Gastroesophageal sphincter (tissue), 4 donors: ENCODE results near the gene MRPS7. TPM values are rescaled to one million over a fixed set of nuclear protein-coding genes. Genes with fewer than 3 reads are reported as not detected.
"Not testable (repeated sequence)": the region's sequence is repeated elsewhere in the genome, so short reads cannot be mapped to it uniquely, and the experiment has no call there.

Experiments
- ATAC-seq: fragments of 150-250 bp; one replicate; pipeline ENCODE4 v1.9.1; 2016; ENCODE audit warnings: mild to moderate bottlenecking, moderate library complexity
- H3K27ac ChIP-seq, 4 donors: fragments of 200-600 bp; sonication (generic) in 3 of 4; 1 replicate in 3 of 4; 2 replicates in 1 of 4; pipeline ENCODE4 v1.5.1; 2016 to 2019
- H3K27me3 ChIP-seq: fragments of 200-600 bp; sonication (generic); one replicate; pipeline ENCODE4 v1.5.1; 2019
- H3K36me3 ChIP-seq, 2 donors: fragments of 200-600 bp; sonication (generic); one replicate each; pipeline ENCODE4 v1.5.1; 2019; ENCODE audit warnings: control low read depth in 1 of 2
- H3K4me1 ChIP-seq, 3 donors: fragments of 200-600 bp; sonication (generic); 1 replicate in 2 of 3; 2 replicates in 1 of 3; pipeline ENCODE4 v1.5.1; 2016 to 2019; ENCODE audit warnings: control low read depth in 2 of 3
- H3K4me3 ChIP-seq, 2 donors: fragments of 200-600 bp; sonication (generic); one replicate each; pipeline ENCODE4 v1.5.1; 2019; ENCODE audit warnings: mild to moderate bottlenecking in 1 of 2, moderate library complexity in 1 of 2
- H3K9me3 ChIP-seq, 3 donors: fragments of 200-600 bp; sonication (generic); one replicate each; pipeline ENCODE4 v1.5.1; 2017 to 2019; ENCODE audit warnings: control low read depth in 2 of 3
- CTCF ChIP-seq, 4 experiments: fragments of 200-600 bp in 2 of 4; fragments of 450-650 bp in 2 of 4; sonication (generic) in 1 of 4; IDR thresholded peaks; one replicate each; pipeline ENCODE4 v1.5.1; 2017 to 2019; ENCODE audit warnings: antibody characterized with exemption in 4 of 4, mild to moderate bottlenecking in 2 of 4, moderate library complexity in 2 of 4
- EP300 ChIP-seq: sonication (generic); formaldehyde crosslinking; IDR thresholded peaks from one replicate; pipeline ENCODE4 v1.6.1; 2017; ENCODE audit warnings: antibody characterized with exemption, mild to moderate bottlenecking
- POLR2A ChIP-seq, 2 donors: fragments of 450-650 bp; IDR thresholded peaks; one replicate each; pipeline ENCODE4 v1.6.1; 2017; ENCODE audit warnings: antibody characterized with exemption in 2 of 2, mild to moderate bottlenecking in 2 of 2, moderate library complexity in 1 of 2
- POLR2AphosphoS5 ChIP-seq: sonication (generic); formaldehyde crosslinking; IDR thresholded peaks from one replicate; pipeline ENCODE4 v1.6.1; 2017; ENCODE audit warnings: antibody characterized with exemption
- WGBS, 2 donors: methylation state at CpG; one replicate each; pipeline ENCODE4 v1.1.5; 2018; ENCODE audit warnings: low coverage in 1 of 2; 5-methylcytosine and 5-hydroxymethylcytosine counted together
- total RNA-seq, 4 donors: library from RNA; depleted of rRNA; stranded (reverse); fragments of >200 nt; gene quantifications; one replicate each; pipeline ENCODE4 v1.1.0, GENCODE V29; 2016

The MRPS7 gene
- total RNA-seq, 4 donors from 2014 or later: 35.0 to 46.4 (median 38.3) TPM

- Histone ChIP-seq H3K27ac (peak overlapping the region; percentile 81 to 97 (median 91)), H3K9me3 (no peaks in the 10 kb centered on the region), H3K27me3 (no peaks in the 10 kb centered on the region), H3K4me1 (peaks cover 0 to 18% (median 4%) of the 10 kb centered on the region in 3 donors), H3K36me3 (peaks cover 0 to 22% of the 10 kb centered on the region in 2 donors), H3K4me3 (peak overlapping the region; percentile 59 to 82)
- ATAC-seq: peak; percentile 5
- TF ChIP-seq CTCF (IDR thresholded peaks at IDR 0.05) (peak in 1 of 4 experiments; percentile 28), POLR2A (IDR thresholded peaks at IDR 0.05) (no peak), EP300 (no peak)
- WGBS, 2 donors: 0% methylated on average over 13 to 26 of the region's 26 CpGs
These were observed 28.2 kb downstream of the MRPS7 start for GRCh38 chr17:75289832-75290337.

DNA sequence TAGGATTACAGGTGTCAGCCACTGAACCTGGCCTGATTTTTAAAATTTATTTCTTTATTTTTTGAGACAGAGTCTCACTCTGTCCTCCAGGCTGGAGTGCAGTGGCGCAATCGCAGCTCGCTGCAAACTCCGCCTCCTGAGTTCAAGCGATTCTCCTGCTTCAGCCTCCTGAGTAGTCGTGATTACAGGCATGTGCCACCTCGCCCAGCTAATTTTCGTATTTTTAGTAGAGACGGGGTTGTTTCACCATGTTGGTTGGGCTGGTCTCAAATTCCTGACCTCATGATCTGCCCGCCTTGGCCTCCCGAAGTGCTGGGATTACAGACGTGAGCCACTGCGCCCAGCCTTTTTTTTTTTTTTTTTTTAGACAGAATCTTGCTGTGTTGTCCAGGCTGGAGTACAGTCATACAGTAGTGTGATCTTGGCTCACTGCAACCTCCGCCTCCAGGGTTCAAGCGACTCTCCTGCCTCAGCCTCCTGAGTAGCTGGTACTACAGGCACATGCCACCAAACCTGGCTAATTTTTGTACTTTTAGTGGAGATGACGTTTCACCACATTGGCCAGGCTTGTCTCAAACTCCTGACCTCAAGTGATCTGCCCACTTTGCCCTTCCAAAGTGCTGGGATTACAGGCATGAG lies 31.2 kb downstream of the MRPS7 start:
- peaks cover 0 to 18% (median 4%) of the 10 kb centered on the region in 3 donors for H3K4me1 ChIP-seq
- WGBS, 2 donors: 71 to 72% methylated on average over 12 to 14 of the region's 16 CpGs
- ATAC-seq, H3K36me3 ChIP-seq, H3K27me3 ChIP-seq, H3K4me3 ChIP-seq, H3K9me3 ChIP-seq: not testable (repeated sequence)
- peak overlapping the region in 1 of 4 donors; percentile 6 for H3K27ac ChIP-seq

DNA sequence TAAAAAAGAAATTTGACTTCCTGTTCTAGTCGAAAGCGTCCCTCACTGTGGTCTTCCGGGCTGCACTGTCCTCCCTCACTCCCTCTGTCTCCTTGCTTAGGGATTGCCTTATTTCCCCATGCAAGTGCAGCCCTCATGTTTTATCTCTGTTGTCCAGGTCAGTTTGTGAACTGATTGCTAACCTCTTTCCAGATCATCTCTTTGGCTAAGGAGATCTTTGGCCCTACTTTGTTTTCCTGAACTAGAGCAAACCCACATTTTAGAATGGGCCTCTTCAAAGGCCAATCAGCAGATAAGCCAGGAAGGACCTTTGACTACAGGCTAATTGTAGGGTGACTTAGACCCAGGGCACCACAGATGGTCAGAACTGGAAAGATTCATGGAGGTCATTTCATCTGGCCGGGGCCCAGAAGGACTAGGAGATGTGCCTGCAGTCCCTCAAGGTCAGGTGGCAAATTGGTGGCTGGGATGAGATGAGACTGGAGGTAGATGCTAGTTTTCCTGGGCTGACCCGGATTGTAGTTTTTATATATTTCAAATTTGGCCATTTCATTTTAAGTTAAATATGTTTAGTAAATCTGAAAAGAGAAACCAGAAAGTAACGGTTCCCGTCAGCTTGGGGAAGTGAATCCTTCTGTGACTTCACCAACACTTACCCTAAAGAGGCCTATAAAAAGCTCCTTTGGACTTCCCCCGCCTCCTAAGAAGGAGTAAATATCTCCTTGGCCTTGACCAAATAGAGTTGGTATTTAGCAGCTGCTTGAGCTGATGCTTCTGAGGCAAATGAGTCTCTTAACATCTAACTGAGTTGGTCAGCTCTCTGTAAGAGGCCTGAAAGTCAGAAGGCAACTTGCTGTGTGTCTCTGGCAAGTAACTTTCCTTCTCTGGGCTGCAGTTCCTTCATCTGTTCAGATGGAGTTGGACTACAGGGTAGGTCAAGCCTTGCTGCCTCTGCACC lies 33.8 kb downstream of the MRPS7 start:
- 78 to 87% methylated on average over 7 of the region's 8 CpGs for WGBS, 2 donors
- Histone ChIP-seq H3K36me3 (no peaks in the 10 kb centered on the region), H3K27me3 (no peaks in the 10 kb centered on the region), H3K4me3 (no peak overlapping the region), H3K9me3 (no peaks in the 10 kb centered on the region), H3K4me1 (peaks cover 0 to 2% (median 0%) of the 10 kb centered on the region in 3 donors), H3K27ac (peak overlapping the region in 3 of 4 donors; percentile 29 to 40 (median 34))
- ATAC-seq: no peak
- TF ChIP-seq POLR2A (IDR thresholded peaks at IDR 0.05): no peak
- TF ChIP-seq EP300: no peak
- no peak for TF ChIP-seq POLR2AphosphoS5
- TF ChIP-seq CTCF (IDR thresholded peaks at IDR 0.05): no peak

GRCh38 chr17:75300280-75300679 lies 38.6 kb downstream of the MRPS7 start:
- Histone ChIP-seq H3K4me1 (no peaks in the 10 kb centered on the region), H3K4me3 (no peak overlapping the region), H3K9me3 (no peaks in the 10 kb centered on the region), H3K27me3 (no peaks in the 10 kb centered on the region), H3K36me3 (no peaks in the 10 kb centered on the region), H3K27ac (no peak overlapping the region)
- 56 to 76% methylated on average over 3 to 7 of the region's 7 CpGs for WGBS, 2 donors
- no peak for ATAC-seq
- TF ChIP-seq POLR2AphosphoS5 (no peak), CTCF (IDR thresholded peaks at IDR 0.05) (no peak), POLR2A (IDR thresholded peaks at IDR 0.05) (no peak), EP300 (no peak)

DNA sequence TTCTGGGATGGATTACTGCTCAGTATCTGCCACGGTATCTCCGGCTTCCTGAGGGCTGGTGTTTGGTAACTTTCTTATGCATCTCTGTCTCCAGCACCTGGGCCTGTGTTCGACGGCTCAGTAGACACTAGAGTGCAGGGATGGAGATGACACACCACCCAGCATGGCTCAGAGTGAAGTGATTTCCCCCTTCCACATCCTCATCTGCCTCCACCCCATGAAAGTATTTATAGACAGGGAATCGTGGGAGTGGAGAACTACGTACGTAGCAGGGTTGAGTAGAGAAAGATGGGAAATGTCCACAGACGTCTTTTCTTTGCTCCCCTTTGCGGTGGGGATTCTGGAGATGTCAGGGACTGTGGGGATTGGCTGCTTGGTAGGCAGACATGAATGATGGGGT lies 39.4 kb downstream of the MRPS7 start:
- 61 to 80% methylated on average over 1 to 8 of the region's 9 CpGs for WGBS, 2 donors
- TF ChIP-seq POLR2A (IDR thresholded peaks at IDR 0.05) (no peak), CTCF (IDR thresholded peaks at IDR 0.05) (no peak), EP300 (no peak), POLR2AphosphoS5 (no peak)
- ATAC-seq: no peak

More for the DNA sequence above, 39.4 kb downstream of the MRPS7 start:
- Histone ChIP-seq H3K36me3 (no peaks in the 10 kb centered on the region), H3K27me3 (no peaks in the 10 kb centered on the region), H3K4me1 (no peaks in the 10 kb centered on the region), H3K4me3 (no peak overlapping the region), H3K27ac (no peak overlapping the region), H3K9me3 (no peaks in the 10 kb centered on the region)
